ELR (cell line): Measurements from ENCODE around the gene ADGRF5.
A peak's percentile ranks its signal among the peaks of the same experiment; 100 is the strongest.
"Not testable (repeated sequence)": the region's sequence is repeated elsewhere in the genome, so short reads cannot be mapped to it uniquely, and the experiment has no call there.

ENCODE experiments used
- DNase-seq: peaks from one replicate; pipeline ENCODE4 v3.0.0-alpha.2; 2015; ENCODE audit warnings: low read depth

ADGRF5 gene

GRCh38 chr6:46888578-46888977 is 33.2 kb downstream of the ADGRF5 start:
- peak; percentile 90 for DNase-seq

- DNase-seq = peak; percentile 90
These were observed 33.7 kb downstream of the ADGRF5 start for GRCh38 chr6:46888031-46888430.

- DNase-seq = no peak
These were observed 39.1 kb downstream of the ADGRF5 start for GRCh38 chr6:46882645-46883044.

- no peak for DNase-seq
These were observed 42.7 kb downstream of the ADGRF5 start for GRCh38 chr6:46879003-46879402.

GRCh38 chr6:46876126-46876525 is 45.6 kb downstream of the ADGRF5 start:
- peak; percentile 94 for DNase-seq

GRCh38 chr6:46867411-46867810 is 54.3 kb downstream of the ADGRF5 start:
- peak; percentile 75 for DNase-seq

- no peak for DNase-seq
These were observed 56.5 kb downstream of the ADGRF5 start for GRCh38 chr6:46865221-46865620.

- no peak for DNase-seq
These were observed 57.9 kb downstream of the ADGRF5 start for GRCh38 chr6:46863791-46864190.

GRCh38 chr6:46862381-46862780 is 59.4 kb downstream of the ADGRF5 start:
- no peak for DNase-seq

GRCh38 chr6:46855966-46856365 is 65.8 kb downstream of the ADGRF5 start:
- peak; percentile 60 for DNase-seq

- DNase-seq = not testable (repeated sequence)
These were observed 70.2 kb downstream of the ADGRF5 start for GRCh38 chr6:46851576-46851975.

GRCh38 chr6:46850792-46851191 is 70.9 kb downstream of the ADGRF5 start:
- DNase-seq = no peak

- peak; percentile 44 for DNase-seq
These were observed 72.4 kb downstream of the ADGRF5 start for GRCh38 chr6:46849361-46849690.

GRCh38 chr6:46848684-46849360 is 72.9 kb downstream of the ADGRF5 start:
- DNase-seq = peak; percentile 88

GRCh38 chr6:46845126-46845525 is 76.6 kb downstream of the ADGRF5 start:
- no peak for DNase-seq

GRCh38 chr6:46842252-46842846 is 79.4 kb downstream of the ADGRF5 start:
- DNase-seq = not testable (repeated sequence)

- DNase-seq = no peak
These were observed 83.7 kb downstream of the ADGRF5 start for GRCh38 chr6:46838033-46838432.

- DNase-seq = not testable (repeated sequence)
These were observed 86.7 kb downstream of the ADGRF5 start for GRCh38 chr6:46834991-46835390.

GRCh38 chr6:46834257-46834916 is 87.4 kb downstream of the ADGRF5 start:
- DNase-seq = not testable (repeated sequence)

- no peak for DNase-seq
These were observed 88.9 kb downstream of the ADGRF5 start for GRCh38 chr6:46832816-46833215.

GRCh38 chr6:46828939-46829338 is 92.8 kb downstream of the ADGRF5 start:
- DNase-seq = no peak

GRCh38 chr6:46821458-46821881 is 100.3 kb downstream of the ADGRF5 start:
- DNase-seq = no peak

GRCh38 chr6:46819561-46819960 is 102.2 kb downstream of the ADGRF5 start:
- DNase-seq = no peak
